HG02610 (cell line): ENCODE results near the gene EXOC2.
A peak's percentile ranks its signal among the peaks of the same experiment; 100 is the strongest.

Experiments
- ATAC-seq: cut with Tn5 transposase; IDR thresholded peaks from one replicate; pipeline ENCODE4 v1.9.1; 2021; ENCODE audit warnings: mild to moderate bottlenecking, moderate library complexity; ENCODE audit not compliant: unreplicated experiment

The EXOC2 gene

DNA sequence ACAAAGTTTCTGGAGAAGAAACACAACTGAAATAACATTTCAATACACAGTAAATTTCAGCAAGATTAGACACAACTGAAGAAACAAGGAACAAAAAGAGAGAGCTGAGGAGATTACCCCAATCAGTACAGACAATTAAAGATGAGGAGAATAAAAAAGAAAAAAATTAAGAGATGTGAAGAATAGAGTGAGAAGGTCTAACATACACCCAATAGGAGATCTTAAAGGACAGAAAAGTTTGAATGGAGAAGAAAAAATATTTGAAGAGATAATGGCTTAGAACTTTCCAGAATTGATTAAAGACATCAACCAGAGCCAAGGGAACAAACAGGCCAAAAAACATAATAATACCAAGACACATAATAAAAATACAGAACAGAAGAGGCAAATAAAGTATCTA is 152.4 kb downstream of the EXOC2 start:
- no peak for ATAC-seq

DNA sequence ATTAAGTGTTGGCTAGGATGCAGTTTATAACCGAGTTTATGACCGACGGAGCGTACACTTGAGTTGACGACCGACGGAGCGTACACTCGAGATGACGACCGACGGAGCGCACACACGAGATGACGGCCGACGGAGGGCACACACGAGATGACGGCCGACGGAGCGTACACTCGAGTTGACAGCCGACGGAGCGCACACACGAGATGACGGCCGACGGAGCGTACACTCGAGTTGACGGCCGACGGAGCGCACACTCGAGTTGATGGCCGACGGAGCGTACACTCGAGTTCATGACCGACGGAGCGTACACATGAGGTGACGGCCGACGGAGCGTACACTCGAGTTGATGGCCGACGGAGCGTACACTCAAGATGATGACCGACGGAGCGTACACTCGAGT is 155.8 kb downstream of the EXOC2 start:
- ATAC-seq: no peak

DNA sequence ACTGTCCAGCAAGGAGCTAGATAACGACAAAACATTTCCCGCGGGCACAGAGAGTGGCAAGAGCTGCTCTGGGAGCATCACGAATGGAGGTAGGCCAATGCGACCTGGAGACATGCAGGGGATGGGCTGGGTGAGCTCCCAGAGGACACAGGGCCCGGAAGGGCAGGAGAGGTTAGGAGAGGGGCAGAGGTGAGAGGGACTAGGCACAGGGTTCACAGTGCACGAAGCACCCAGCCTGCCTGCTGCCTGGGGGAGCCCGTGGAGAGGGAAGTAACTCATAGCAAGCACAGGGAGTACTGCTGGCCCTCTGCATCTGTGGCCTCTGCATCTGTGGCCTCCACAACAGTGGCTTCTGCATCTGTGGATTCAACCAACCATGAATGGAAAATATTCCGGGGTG is 162.5 kb downstream of the EXOC2 start:
- no peak for ATAC-seq

DNA sequence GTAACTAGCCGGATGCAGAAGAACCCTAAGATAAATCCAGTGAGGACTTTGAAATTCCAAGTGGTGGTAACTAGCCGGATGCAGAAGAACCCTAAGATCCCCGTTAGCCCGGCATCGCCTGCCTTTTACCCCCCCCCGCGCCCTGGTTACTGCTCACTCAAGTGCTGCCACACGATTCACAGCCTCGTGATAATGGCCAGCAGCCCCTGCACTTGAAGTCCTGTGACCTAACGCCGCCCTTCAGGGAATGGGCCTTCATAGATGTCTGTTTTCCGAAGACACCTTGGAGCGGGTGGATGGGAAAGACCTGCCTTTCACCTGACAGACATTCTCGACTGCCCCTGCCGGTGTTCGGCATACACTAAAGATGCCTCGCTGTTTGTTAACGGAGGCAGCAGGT is 163.9 kb downstream of the EXOC2 start:
- no peak for ATAC-seq

DNA sequence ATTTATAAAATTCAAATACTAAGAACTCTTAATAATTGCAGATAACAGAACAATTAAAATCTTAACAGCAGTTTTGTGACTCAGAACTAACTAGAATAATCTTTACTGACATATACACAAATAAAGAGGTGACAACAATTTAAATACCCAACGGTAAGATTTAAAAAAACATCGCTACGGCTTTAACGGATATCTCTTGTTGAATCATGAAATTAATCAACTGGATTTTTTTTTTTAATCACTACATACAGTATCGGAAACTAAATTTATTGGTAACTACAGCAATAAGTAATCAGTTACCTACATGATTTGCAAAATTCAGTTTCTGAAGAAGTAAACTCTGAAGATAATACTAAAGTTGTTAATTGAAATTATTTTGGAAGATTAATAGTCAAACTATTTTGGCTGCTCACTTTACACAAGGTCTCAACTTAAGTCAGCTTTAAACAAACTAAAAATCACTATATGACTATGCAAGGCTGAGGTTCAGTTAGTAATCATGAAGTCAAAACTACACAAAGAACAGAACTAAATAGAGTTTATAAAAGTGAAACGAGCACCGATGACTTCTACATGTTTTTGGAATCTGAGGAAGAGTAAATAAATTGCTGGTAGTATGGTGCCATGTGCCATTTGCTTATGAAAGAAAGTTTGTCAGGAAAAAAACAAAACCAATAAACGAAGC is 164.8 kb downstream of the EXOC2 start:
- no peak for ATAC-seq

- ATAC-seq: no peak
These were observed 168.1 kb downstream of the EXOC2 start for GRCh38 chr6:524803-525202.

- ATAC-seq: no peak
These were observed 172.1 kb downstream of the EXOC2 start for GRCh38 chr6:520820-521219.

DNA sequence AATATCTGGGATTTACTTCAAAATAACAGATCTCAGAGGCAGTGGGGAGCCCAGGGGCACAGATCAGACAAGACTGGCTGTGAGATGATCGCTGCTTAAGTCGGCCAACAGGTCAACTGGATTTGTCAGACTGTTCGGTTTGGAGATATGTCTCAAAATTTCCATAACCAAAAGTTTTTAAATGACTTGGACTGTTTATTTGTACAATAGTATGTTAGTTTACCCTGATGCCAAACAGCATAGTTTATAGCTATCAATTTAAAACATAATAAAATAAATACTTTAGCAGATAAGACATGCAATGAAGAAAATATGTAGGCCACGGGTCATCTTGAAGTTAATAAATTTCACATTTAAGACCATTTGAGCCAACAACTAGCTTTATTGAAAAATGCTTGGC is 174.7 kb downstream of the EXOC2 start:
- ATAC-seq: no peak

GRCh38 chr6:516213-516612 is 176.7 kb downstream of the EXOC2 start:
- ATAC-seq: no peak

DNA sequence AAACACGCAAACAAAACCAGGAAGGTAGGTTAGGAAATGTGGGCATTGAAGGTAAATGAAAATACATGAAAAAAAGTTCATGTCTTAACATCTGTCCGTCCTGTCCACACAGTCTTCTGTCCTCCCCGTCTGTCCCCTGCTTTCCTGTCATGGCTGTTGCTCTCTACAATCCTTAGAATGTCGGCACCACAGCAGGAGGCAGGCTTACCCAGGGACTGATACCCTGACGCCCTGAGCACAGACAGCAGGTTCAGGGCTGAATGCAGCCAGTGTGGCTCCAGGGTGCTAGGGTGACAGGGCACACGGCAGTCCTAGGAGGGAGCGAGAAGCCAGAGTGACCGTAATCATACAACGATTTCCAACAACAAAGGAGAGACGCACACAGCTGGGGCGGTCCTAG is 177.7 kb downstream of the EXOC2 start:
- no peak for ATAC-seq

GRCh38 chr6:514396-514978 is 178.5 kb downstream of the EXOC2 start:
- ATAC-seq: no peak

- ATAC-seq: no peak
These were observed 179.0 kb downstream of the EXOC2 start for GRCh38 chr6:513961-514360.

- ATAC-seq: no peak
These were observed 179.9 kb downstream of the EXOC2 start for GRCh38 chr6:513058-513457.

DNA sequence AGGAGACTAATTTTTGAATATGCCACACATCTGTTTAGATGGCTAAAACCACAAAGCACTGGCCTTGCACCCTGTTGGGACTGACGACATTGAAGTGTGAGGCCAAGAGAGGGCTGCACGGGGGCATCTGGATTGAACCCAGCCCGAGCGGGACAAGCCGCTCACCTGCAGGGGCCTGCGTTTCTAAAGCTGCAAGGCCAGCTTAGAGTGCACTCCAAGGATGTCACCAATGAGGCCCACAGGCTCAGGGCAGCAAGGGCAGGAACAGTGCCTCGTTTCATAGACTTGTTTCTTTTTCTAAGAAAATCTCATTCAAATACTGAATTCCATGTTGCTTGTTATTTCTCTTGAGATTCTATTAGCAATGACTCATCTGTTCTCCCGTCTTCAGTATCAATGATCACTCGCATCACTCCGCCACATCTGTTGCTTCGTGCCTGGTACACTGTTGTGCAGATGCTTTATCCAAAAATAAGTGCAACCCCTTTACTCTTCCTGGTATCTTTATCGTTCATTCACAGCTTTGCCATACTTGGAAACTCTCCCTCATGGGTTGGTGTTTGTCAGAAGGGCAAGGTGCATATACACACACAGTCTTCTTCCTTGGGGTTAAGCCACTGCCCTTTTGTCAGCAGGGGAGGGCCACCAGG is 181.3 kb downstream of the EXOC2 start:
- ATAC-seq: no peak

DNA sequence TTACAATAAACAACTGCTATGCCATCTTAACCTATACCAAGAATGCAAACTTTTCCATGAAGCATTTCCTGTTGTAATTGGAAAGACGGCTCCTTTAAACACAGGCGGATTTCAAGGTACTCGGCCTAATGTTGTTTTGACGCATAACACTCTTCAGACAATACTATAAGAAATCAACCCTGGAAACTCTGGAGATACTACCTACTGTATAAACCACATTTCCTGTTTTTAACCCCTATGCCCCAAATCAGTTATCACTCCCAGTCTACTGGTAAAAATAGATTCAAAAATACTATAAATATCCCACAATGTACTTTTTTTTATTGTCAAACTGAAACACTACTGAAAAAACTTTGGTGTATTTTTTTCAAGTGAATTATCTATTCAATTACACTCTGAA is 183.3 kb downstream of the EXOC2 start:
- no peak for ATAC-seq

- ATAC-seq: no peak
These were observed 184.3 kb downstream of the EXOC2 start for GRCh38 chr6:508614-509013.

- no peak for ATAC-seq
These were observed 184.9 kb downstream of the EXOC2 start for GRCh38 chr6:508006-508405.

DNA sequence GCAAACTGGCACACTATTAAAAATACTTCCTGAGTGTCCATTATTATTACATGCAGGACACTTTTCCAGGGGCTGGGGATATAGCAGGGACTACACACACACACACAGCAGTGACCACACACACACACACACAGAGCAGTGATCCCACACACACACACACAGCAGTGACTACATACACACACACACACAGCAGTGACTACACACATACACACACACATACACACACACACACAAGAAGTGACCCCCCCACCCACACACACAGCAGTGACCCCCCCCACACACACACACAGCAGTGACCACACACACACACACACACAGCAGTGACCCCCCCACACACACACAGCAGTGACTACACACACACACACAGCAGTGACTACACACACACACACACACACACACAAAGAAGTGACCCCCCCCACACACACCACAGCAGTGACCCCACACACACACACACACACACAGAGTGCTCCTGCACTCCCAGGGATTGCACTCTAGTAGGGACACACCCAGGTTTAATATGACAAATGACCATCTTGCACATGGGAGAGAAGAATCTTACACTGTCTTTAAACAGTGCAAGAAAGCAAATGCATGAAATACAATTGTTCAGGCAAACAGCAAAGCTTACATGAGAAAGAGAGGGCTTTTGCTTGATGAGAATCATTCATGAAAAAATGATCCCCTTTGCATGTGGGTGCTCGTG is 185.9 kb downstream of the EXOC2 start:
- ATAC-seq: no peak

GRCh38 chr6:506508-506907 is 186.4 kb downstream of the EXOC2 start:
- peak; percentile 52 for ATAC-seq

DNA sequence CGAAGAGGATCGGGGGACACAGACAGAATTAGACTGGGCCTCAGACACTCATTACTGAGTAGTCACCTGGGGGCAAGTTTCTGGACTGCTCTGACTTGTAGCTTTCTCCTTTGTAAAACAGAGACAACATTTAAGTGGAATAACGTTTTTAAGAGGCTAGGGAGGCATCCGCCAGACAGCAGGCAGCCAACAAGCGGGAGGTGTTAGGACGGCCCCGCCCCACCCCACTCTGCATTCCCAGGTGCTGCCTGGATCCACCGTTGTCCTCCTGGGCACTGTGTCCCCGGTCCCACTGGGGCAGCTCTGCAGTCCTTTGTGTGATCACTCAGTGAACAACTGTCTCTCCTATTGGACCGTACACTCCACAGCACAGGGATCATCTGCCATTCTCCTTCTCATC is 187.6 kb downstream of the EXOC2 start:
- ATAC-seq: no peak

GRCh38 chr6:504446-504980 is 188.4 kb downstream of the EXOC2 start:
- no peak for ATAC-seq
